ENCODE measurements around the gene DAND5. TPM values are rescaled to one million over a fixed set of nuclear protein-coding genes. Genes with fewer than 3 reads are reported as not detected.

DAND5 gene
- total and polyA plus RNA-seq, 2 of the 13 experiments (the other 11 are each of a cell fraction or from before 2014, with no cell fraction given) = 0.04 TPM; not detected in 1

DNA sequence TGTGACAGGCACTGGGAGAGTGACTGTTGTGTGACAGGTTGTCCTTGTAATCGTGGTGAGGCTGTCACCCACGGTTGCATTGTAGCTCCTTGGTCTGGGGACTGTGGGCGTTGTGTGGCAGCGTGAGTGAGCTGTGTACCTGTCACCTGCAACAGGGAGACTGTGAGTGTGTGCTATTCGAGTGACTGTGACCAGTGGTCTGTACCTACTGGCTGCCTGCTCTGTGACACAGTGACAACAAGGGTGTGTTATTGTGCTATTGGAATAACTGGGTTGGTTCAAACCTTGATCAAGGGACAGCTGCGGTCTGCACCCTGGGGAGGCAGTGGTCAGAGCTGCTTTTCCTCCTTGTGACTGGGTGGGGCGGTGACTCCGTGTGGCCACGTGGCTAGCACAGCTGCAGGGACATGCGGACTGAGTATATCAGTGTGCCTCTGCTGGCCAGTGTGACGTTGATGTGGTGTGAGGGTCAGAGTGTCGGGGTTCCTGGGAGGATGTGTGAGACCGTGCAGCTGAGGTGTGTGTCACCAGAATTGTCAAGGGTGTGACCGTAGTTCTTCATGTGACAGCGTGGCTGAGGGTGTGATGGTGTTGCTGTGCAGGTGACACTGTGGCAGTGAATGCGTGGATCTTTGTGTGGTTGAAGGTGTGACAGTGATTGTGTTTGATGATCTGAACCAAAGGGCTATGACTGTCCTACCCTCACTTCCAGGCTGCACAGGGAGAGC, 15.8 kb downstream of the DAND5 start (continued):
- TF ChIP-seq, protein P1, sequence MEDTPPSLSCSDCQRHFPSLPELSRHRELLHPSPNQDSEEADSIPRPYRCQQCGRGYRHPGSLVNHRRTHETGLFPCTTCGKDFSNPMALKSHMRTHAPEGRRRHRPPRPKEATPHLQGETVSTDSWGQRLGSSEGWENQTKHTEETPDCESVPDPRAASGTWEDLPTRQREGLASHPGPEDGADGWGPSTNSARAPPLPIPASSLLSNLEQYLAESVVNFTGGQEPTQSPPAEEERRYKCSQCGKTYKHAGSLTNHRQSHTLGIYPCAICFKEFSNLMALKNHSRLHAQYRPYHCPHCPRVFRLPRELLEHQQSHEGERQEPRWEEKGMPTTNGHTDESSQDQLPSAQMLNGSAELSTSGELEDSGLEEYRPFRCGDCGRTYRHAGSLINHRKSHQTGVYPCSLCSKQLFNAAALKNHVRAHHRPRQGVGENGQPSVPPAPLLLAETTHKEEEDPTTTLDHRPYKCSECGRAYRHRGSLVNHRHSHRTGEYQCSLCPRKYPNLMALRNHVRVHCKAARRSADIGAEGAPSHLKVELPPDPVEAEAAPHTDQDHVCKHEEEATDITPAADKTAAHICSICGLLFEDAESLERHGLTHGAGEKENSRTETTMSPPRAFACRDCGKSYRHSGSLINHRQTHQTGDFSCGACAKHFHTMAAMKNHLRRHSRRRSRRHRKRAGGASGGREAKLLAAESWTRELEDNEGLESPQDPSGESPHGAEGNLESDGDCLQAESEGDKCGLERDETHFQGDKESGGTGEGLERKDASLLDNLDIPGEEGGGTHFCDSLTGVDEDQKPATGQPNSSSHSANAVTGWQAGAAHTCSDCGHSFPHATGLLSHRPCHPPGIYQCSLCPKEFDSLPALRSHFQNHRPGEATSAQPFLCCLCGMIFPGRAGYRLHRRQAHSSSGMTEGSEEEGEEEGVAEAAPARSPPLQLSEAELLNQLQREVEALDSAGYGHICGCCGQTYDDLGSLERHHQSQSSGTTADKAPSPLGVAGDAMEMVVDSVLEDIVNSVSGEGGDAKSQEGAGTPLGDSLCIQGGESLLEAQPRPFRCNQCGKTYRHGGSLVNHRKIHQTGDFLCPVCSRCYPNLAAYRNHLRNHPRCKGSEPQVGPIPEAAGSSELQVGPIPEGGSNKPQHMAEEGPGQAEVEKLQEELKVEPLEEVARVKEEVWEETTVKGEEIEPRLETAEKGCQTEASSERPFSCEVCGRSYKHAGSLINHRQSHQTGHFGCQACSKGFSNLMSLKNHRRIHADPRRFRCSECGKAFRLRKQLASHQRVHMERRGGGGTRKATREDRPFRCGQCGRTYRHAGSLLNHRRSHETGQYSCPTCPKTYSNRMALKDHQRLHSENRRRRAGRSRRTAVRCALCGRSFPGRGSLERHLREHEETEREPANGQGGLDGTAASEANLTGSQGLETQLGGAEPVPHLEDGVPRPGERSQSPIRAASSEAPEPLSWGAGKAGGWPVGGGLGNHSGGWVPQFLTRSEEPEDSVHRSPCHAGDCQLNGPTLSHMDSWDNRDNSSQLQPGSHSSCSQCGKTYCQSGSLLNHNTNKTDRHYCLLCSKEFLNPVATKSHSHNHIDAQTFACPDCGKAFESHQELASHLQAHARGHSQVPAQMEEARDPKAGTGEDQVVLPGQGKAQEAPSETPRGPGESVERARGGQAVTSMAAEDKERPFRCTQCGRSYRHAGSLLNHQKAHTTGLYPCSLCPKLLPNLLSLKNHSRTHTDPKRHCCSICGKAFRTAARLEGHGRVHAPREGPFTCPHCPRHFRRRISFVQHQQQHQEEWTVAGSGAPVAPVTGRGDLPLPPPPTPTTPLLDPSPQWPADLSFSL (CRISPR knock-in tag; IDR thresholded peaks at IDR 0.05) = peak; percentile 94
- TF ChIP-seq, protein P2, sequence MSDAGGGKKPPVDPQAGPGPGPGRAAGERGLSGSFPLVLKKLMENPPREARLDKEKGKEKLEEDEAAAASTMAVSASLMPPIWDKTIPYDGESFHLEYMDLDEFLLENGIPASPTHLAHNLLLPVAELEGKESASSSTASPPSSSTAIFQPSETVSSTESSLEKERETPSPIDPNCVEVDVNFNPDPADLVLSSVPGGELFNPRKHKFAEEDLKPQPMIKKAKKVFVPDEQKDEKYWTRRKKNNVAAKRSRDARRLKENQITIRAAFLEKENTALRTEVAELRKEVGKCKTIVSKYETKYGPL (CRISPR knock-in tag; IDR thresholded peaks at IDR 0.05) = no peak
- TF ChIP-seq ZFP36L1 (CRISPR knock-in tag; IDR thresholded peaks at IDR 0.05) (peak; percentile 35), NCOA2 (CRISPR knock-in tag; IDR thresholded peaks at IDR 0.05) (peak; percentile 46; the same call in 1 of the 2 replicates), NFATC3 (CRISPR knock-in tag; IDR thresholded peaks at IDR 0.05) (no peak), IRF2 (CRISPR knock-in tag; IDR thresholded peaks at IDR 0.05) (peak; percentile 46), ZNF224 (CRISPR knock-in tag; IDR thresholded peaks at IDR 0.05) (no peak), FOXA3 (CRISPR knock-in tag; IDR thresholded peaks at IDR 0.05) (peak; percentile 45), ZSCAN22 (CRISPR knock-in tag; IDR thresholded peaks at IDR 0.05) (peak; percentile 10; the same call in 1 of the 2 replicates), MED1 (CRISPR knock-in tag; IDR thresholded peaks at IDR 0.05) (peak; percentile 37; the same call in 1 of the 2 replicates), JUN (CRISPR knock-in tag; IDR thresholded peaks at IDR 0.05) (no peak), ZNF839 (CRISPR knock-in tag; IDR thresholded peaks at IDR 0.05; ENCODE audit: borderline replicate concordance) (peak; percentile 66; the same call in 1 of the 2 replicates), KDM6A (CRISPR knock-in tag; IDR thresholded peaks at IDR 0.05; ENCODE audit: low read depth) (no peak), ZNF292 (CRISPR knock-in tag; IDR thresholded peaks at IDR 0.05; ENCODE audit: borderline replicate concordance, low read depth) (peak; percentile 79; the same call in 1 of the 2 replicates), BRD4 (CRISPR knock-in tag; IDR thresholded peaks at IDR 0.05) (no peak; the same call in 1 of the 2 replicates), ERF (CRISPR knock-in tag; IDR thresholded peaks at IDR 0.05) (peak; percentile 30; the same call in 1 of the 2 replicates)
- TF ChIP-seq, protein P3, sequence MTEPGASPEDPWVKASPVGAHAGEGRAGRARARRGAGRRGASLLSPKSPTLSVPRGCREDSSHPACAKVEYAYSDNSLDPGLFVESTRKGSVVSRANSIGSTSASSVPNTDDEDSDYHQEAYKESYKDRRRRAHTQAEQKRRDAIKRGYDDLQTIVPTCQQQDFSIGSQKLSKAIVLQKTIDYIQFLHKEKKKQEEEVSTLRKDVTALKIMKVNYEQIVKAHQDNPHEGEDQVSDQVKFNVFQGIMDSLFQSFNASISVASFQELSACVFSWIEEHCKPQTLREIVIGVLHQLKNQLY (CRISPR knock-in tag; IDR thresholded peaks at IDR 0.05) = peak; percentile 55; the same call in 1 of the 2 replicates
- TF ChIP-seq, protein P4, sequence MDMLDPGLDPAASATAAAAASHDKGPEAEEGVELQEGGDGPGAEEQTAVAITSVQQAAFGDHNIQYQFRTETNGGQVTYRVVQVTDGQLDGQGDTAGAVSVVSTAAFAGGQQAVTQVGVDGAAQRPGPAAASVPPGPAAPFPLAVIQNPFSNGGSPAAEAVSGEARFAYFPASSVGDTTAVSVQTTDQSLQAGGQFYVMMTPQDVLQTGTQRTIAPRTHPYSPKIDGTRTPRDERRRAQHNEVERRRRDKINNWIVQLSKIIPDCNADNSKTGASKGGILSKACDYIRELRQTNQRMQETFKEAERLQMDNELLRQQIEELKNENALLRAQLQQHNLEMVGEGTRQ (IDR thresholded peaks at IDR 0.05; ENCODE audit: low read depth, low read length) = peak; percentile 79
- TF ChIP-seq, protein P4 (CRISPR knock-in tag; IDR thresholded peaks at IDR 0.05; ENCODE audit: borderline replicate concordance) = peak; percentile 85; the same call in 1 of the 2 replicates
- TF ChIP-seq, protein P5, sequence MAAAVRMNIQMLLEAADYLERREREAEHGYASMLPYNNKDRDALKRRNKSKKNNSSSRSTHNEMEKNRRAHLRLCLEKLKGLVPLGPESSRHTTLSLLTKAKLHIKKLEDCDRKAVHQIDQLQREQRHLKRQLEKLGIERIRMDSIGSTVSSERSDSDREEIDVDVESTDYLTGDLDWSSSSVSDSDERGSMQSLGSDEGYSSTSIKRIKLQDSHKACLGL (CRISPR knock-in tag; IDR thresholded peaks at IDR 0.05) = peak; percentile 80

All from HepG2 (cell line).